HG02840 (cell line): ENCODE results near the gene SCRN3.
"Not testable (repeated sequence)": the region's sequence is repeated elsewhere in the genome, so short reads cannot be mapped to it uniquely, and the experiment has no call there.

Experiments used
- ATAC-seq: cut with Tn5 transposase; IDR thresholded peaks from one replicate; pipeline ENCODE4 v1.9.1; 2021; ENCODE audit warnings: mild to moderate bottlenecking, moderate library complexity, moderate number of reproducible peaks; ENCODE audit not compliant: unreplicated experiment, low FRiP score

SCRN3 gene

GRCh38 chr2:174395284-174395968 lies at the start of gene SCRN3:
TSS of gene SCRN3 (plus strand) at chr2:174395730. CDS start at chr2:174398284, 2,554 bp downstream.
- peak; percentile 95 for ATAC-seq

- ATAC-seq: no peak
Measured at GRCh38 chr2:174350018-174350417, 45.5 kb upstream of the SCRN3 start.

GRCh38 chr2:174350593-174351181 lies 44.8 kb upstream of the SCRN3 start:
- no peak for ATAC-seq

GRCh38 chr2:174353004-174353403 lies 42.5 kb upstream of the SCRN3 start:
- ATAC-seq: no peak

- ATAC-seq: no peak
Measured at GRCh38 chr2:174356347-174356746, 39.2 kb upstream of the SCRN3 start.

GRCh38 chr2:174359663-174360062 lies 35.9 kb upstream of the SCRN3 start:
- ATAC-seq: not testable (repeated sequence)

GRCh38 chr2:174362949-174363348 lies 32.6 kb upstream of the SCRN3 start:
- ATAC-seq: no peak

GRCh38 chr2:174363492-174364225 lies 31.9 kb upstream of the SCRN3 start:
- ATAC-seq: not testable (repeated sequence)

- ATAC-seq: no peak
Measured at GRCh38 chr2:174364628-174365027, 30.9 kb upstream of the SCRN3 start.

- no peak for ATAC-seq
Measured at GRCh38 chr2:174365571-174365970, 30.0 kb upstream of the SCRN3 start.

GRCh38 chr2:174368691-174369090 lies 26.8 kb upstream of the SCRN3 start:
- ATAC-seq: no peak

GRCh38 chr2:174376967-174377366 lies 18.6 kb upstream of the SCRN3 start:
- ATAC-seq: no peak

- no peak for ATAC-seq
Measured at GRCh38 chr2:174383796-174384195, 11.7 kb upstream of the SCRN3 start.

GRCh38 chr2:174385201-174385600 lies 10.3 kb upstream of the SCRN3 start:
- ATAC-seq: no peak

- not testable (repeated sequence) for ATAC-seq
Measured at GRCh38 chr2:174388706-174389105, 6.8 kb upstream of the SCRN3 start.

GRCh38 chr2:174389542-174389941 lies 6.0 kb upstream of the SCRN3 start:
- ATAC-seq: no peak

GRCh38 chr2:174390303-174390702 lies 5.2 kb upstream of the SCRN3 start:
- ATAC-seq: not testable (repeated sequence)

- ATAC-seq: no peak
Measured at GRCh38 chr2:174392706-174393105, 2.8 kb upstream of the SCRN3 start.

- ATAC-seq: peak; percentile 30
Measured at GRCh38 chr2:174395969-174396630, 570 bp downstream of the SCRN3 start.

GRCh38 chr2:174397773-174398172 lies 2.2 kb downstream of the SCRN3 start:
- ATAC-seq: no peak

GRCh38 chr2:174399171-174399570 lies 3.6 kb downstream of the SCRN3 start:
- no peak for ATAC-seq
